A549 (cell line): ENCODE results near the gene DSC2.

ENCODE experiments used
- BCL3 ChIP-seq: fragments of >200 bp; sonication (Bioruptor Twin); formaldehyde crosslinking; IDR thresholded peaks from 3 replicates; pipeline ENCODE4 v1.6.1; 2016
- BHLHE40 ChIP-seq: IDR thresholded peaks from 2 replicates; pipeline ENCODE4 v1.6.1; 2012; ENCODE audit warnings: low read depth, low read length, inconsistent platforms
- CTCF ChIP-seq: fragments of >200 bp; sonication (Bioruptor Twin); formaldehyde crosslinking; IDR thresholded peaks from 3 replicates; pipeline ENCODE4 v1.5.1; 2016
- ELK1 ChIP-seq: fragments of 150-350 bp; IDR thresholded peaks from 2 replicates; pipeline ENCODE4 v1.6.1; 2014; ENCODE audit warnings: low read depth, mild to moderate bottlenecking, low read length
- JUNB ChIP-seq: fragments of >200 bp; sonication (Bioruptor Twin); formaldehyde crosslinking; IDR thresholded peaks from 2 replicates; pipeline ENCODE4 v1.6.1; 2016
- MAFK ChIP-seq: fragments of 450-650 bp; IDR thresholded peaks from 2 replicates; pipeline ENCODE4 v1.6.1; 2014; ENCODE audit not compliant: partially characterized antibody
- MAX ChIP-seq: IDR thresholded peaks from 2 replicates; pipeline ENCODE4 v1.6.1; 2012
- POLR2A ChIP-seq: IDR thresholded peaks from 2 replicates; pipeline ENCODE4 v1.6.1; 2012; ENCODE audit warnings: mild to moderate bottlenecking, low read length
- RAD21 ChIP-seq, 2 experiments: fragments of >200 bp in 1 of 2; sonication (Bioruptor Twin) in 1 of 2; formaldehyde crosslinking in 1 of 2; IDR thresholded peaks in 1 of 2; conservative IDR thresholded peaks in 1 of 2; 2 replicates in 1 of 2; 3 replicates in 1 of 2; pipeline ENCODE4 v1.6.1; 2012 to 2018; ENCODE audit warnings: inconsistent platforms in 1 of 2
- RCOR1 ChIP-seq: fragments of 150-350 bp; IDR thresholded peaks from 2 replicates; pipeline ENCODE4 v1.6.1; 2014; ENCODE audit warnings: antibody characterized with exemption, low read length, low read depth

- TF ChIP-seq CTCF (no peak), ELK1 (no peak), BCL3 (no peak), POLR2A (no peak), MAX (no peak), BHLHE40 (no peak), JUNB (no peak), RCOR1 (no peak), RAD21 (conservative IDR thresholded peaks at IDR 0.05 in 1 of 2, IDR thresholded peaks at IDR 0.05 in 1 of 2) (no peak), MAFK (no peak)
Observed at GRCh38 chr18:31048216-31048615, 54.0 kb downstream of the DSC2 start.
